MM.1S (cell line): Measurements from ENCODE around the gene DDIT4.

Experiments
- DNase-seq: peaks from one replicate; pipeline ENCODE4 v3.0.0-alpha.2; 2015
- H2AFZ ChIP-seq: fragments of 300-600 bp; sonication (generic); 2 replicates; pipeline ENCODE4 v1.6.0; 2016; ENCODE audit warnings: antibody characterized with exemption, low read length
- H3F3A ChIP-seq: fragments of 300-600 bp; sonication (generic); 2 replicates; pipeline ENCODE4 v1.6.1; 2016; ENCODE audit warnings: mild to moderate bottlenecking, antibody characterized with exemption, low read length, moderate library complexity, mixed read lengths; ENCODE audit not compliant: insufficient read depth
- H3K27ac ChIP-seq: fragments of 300-600 bp; sonication (generic); 2 replicates; pipeline ENCODE4 v1.5.1; 2016; ENCODE audit warnings: mild to moderate bottlenecking, low read length
- H3K27me3 ChIP-seq: fragments of 300-600 bp; sonication (generic); replicated peaks from 2 replicates; pipeline ENCODE4 v1.6.0; 2016; ENCODE audit warnings: low read length; ENCODE audit not compliant: insufficient read depth
- H3K36me3 ChIP-seq: fragments of 300-600 bp; sonication (generic); replicated peaks from 2 replicates; pipeline ENCODE4 v1.6.1; 2016; ENCODE audit warnings: mild to moderate bottlenecking, low read length, mixed read lengths; ENCODE audit not compliant: insufficient read depth
- H3K4me1 ChIP-seq: fragments of 300-600 bp; sonication (generic); 2 replicates; pipeline ENCODE4 v1.6.1; 2016; ENCODE audit warnings: low read length, mixed read lengths
- H3K4me2 ChIP-seq: fragments of 300-600 bp; sonication (generic); 2 replicates; pipeline ENCODE4 v1.6.0; 2016; ENCODE audit warnings: low read depth, low read length
- H3K4me3 ChIP-seq: fragments of 300-600 bp; sonication (generic); 2 replicates; pipeline ENCODE4 v1.5.1; 2016; ENCODE audit warnings: low read length, mixed read lengths
- H3K79me2 ChIP-seq: fragments of 300-600 bp; sonication (generic); 2 replicates; pipeline ENCODE4 v1.6.1; 2016; ENCODE audit warnings: mixed run types, low read length, mixed read lengths
- H3K9ac ChIP-seq: fragments of 300-600 bp; sonication (generic); 2 replicates; pipeline ENCODE4 v1.6.1; 2016; ENCODE audit warnings: low read length, mixed read lengths
- H3K9me2 ChIP-seq: fragments of 300-600 bp; sonication (generic); replicated peaks from 2 replicates; pipeline ENCODE4 v1.6.1; 2016; ENCODE audit warnings: mild to moderate bottlenecking, low read length, mixed read lengths; ENCODE audit not compliant: insufficient read depth
- H3K9me3 ChIP-seq: fragments of 300-600 bp; sonication (generic); replicated peaks from 2 replicates; pipeline ENCODE4 v1.6.1; 2016; ENCODE audit warnings: mild to moderate bottlenecking, low read length, mixed read lengths; ENCODE audit not compliant: insufficient read depth
- H4K20me1 ChIP-seq: fragments of 300-600 bp; sonication (generic); 2 replicates; pipeline ENCODE4 v1.6.1; 2016; ENCODE audit warnings: mild to moderate bottlenecking, low read length, moderate library complexity, mixed read lengths; ENCODE audit not compliant: insufficient read depth
- CTCF ChIP-seq: fragments of 300-600 bp; sonication (generic); IDR thresholded peaks from 2 replicates; pipeline ENCODE4 v1.5.1; 2016; ENCODE audit warnings: antibody characterized with exemption, low read length, mixed read lengths
- EZH2 ChIP-seq: fragments of 300-600 bp; sonication (generic); optimal IDR thresholded peaks from 2 replicates; pipeline ENCODE3; 2017; ENCODE audit warnings: low read depth, mild to moderate bottlenecking, antibody characterized with exemption, low read length, mixed read lengths
- EZH2phosphoT487 ChIP-seq: fragments of 300-600 bp; sonication (generic); IDR thresholded peaks from 2 replicates; pipeline ENCODE4 v1.6.1; 2018; ENCODE audit warnings: antibody characterized with exemption, low read length

DDIT4 gene

GRCh38 chr10:72243822-72244437, 29.8 kb upstream of the DDIT4 start:
- Histone ChIP-seq H4K20me1 (no peaks in the 10 kb centered on the region), H3K27ac (no peak overlapping the region), H3K36me3 (no peaks in the 10 kb centered on the region), H3K9ac (no peak overlapping the region), H3K9me3 (no peaks in the 10 kb centered on the region), H3F3A (peaks cover 18% of the 10 kb centered on the region), H3K27me3 (no peaks in the 10 kb centered on the region), H3K4me1 (peaks cover 17% of the 10 kb centered on the region), H3K4me3 (no peak overlapping the region), H3K79me2 (no peaks in the 10 kb centered on the region), H2AFZ (no peak overlapping the region), H3K9me2 (no peaks in the 10 kb centered on the region), H3K4me2 (no peak overlapping the region)
- no peak for DNase-seq
- TF ChIP-seq EZH2phosphoT487 (no peak), CTCF (0 out of 2 replicates have a peak, but pooled peaks have one; percentile 11)

GRCh38 chr10:72244573-72245038, 29.1 kb upstream of the DDIT4 start:
- Histone ChIP-seq H3K9ac (no peak overlapping the region), H3K4me3 (no peak overlapping the region), H3K27ac (no peak overlapping the region), H3K9me3 (no peaks in the 10 kb centered on the region), H3K9me2 (no peaks in the 10 kb centered on the region), H3F3A (peaks cover 23% of the 10 kb centered on the region), H3K27me3 (no peaks in the 10 kb centered on the region), H3K4me2 (no peak overlapping the region), H3K4me1 (peaks cover 22% of the 10 kb centered on the region), H4K20me1 (no peaks in the 10 kb centered on the region), H3K36me3 (no peaks in the 10 kb centered on the region), H3K79me2 (no peaks in the 10 kb centered on the region), H2AFZ (no peak overlapping the region)
- TF ChIP-seq CTCF, result no peak
- TF ChIP-seq EZH2, result no peak
- TF ChIP-seq EZH2phosphoT487, result no peak
- DNase-seq, result no peak

- Histone ChIP-seq H3K9me2 (no peaks in the 10 kb centered on the region), H3K27ac (no peak overlapping the region), H3K27me3 (no peaks in the 10 kb centered on the region), H3K9me3 (no peaks in the 10 kb centered on the region), H3K36me3 (no peaks in the 10 kb centered on the region), H3K4me1 (peaks cover 29% of the 10 kb centered on the region), H3K4me2 (no peak overlapping the region), H3K79me2 (no peaks in the 10 kb centered on the region), H3F3A (peaks cover 23% of the 10 kb centered on the region), H3K4me3 (no peak overlapping the region), H2AFZ (no peak overlapping the region), H4K20me1 (no peaks in the 10 kb centered on the region), H3K9ac (no peak overlapping the region)
- no peak for DNase-seq
- TF ChIP-seq EZH2phosphoT487 (no peak), EZH2 (no peak), CTCF (no peak)
Observed at GRCh38 chr10:72245949-72246525, 27.7 kb upstream of the DDIT4 start.
